ENCODE results near the gene CCT3.
"Not testable (repeated sequence)": the region's sequence is repeated elsewhere in the genome, so short reads cannot be mapped to it uniquely, and the experiment has no call there.

The CCT3 gene

DNA sequence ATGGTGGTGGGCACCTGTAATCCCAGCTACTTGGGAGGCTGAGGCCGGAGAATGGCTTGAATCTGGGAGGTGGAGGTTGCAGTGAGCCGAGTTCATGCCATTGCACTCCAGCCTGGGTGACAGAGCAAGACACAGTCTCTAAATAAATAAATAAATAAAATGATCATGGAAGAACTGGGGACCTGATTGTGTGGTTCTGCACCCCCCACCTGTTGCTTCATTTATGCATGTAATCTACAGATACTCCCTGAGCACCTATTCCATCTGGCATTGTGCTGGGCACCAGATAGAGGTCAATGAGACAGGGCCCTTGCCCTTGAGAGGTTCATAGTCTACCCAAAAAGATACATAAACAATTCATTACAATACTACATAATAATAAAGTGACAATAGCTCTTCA, 19.9 kb upstream of the CCT3 start:
- Histone ChIP-seq H3K18ac (ENCODE audit: low read length) (no peak overlapping the region), H3K4me3 (ENCODE audit: low read length) (no peak overlapping the region), H3K27ac (ENCODE audit: low read depth, low read length) (no peak overlapping the region), H4K8ac (ENCODE audit: low read depth, low read length) (no peak overlapping the region), H3K23ac (ENCODE audit: low read length) (no peak overlapping the region), H4K5ac (ENCODE audit: low read length) (no peak overlapping the region), H3K4me2 (ENCODE audit: low read length) (no peak overlapping the region), H2BK5ac (ENCODE audit: low read length) (no peak overlapping the region), H3K36me3 (ENCODE audit: control insufficient read depth, insufficient read depth, low read length) (no peaks in the 10 kb centered on the region), H3K79me1 (ENCODE audit: low read length) (no peaks in the 10 kb centered on the region), H3K27me3 (ENCODE audit: insufficient read depth, low read length, poor library complexity) (no peaks in the 10 kb centered on the region), H3K4ac (ENCODE audit: low read depth, low read length) (no peak overlapping the region), H3K4me1 (ENCODE audit: control insufficient read depth, low read depth, low read length) (peaks cover 2% of the 10 kb centered on the region), H3K79me2 (ENCODE audit: control insufficient read depth, insufficient read depth, low read length) (no peaks in the 10 kb centered on the region), H2BK15ac (replicated peaks; ENCODE audit: low read depth) (no peak overlapping the region), H2AK5ac (ENCODE audit: low read length) (no peak overlapping the region), H3K9ac (ENCODE audit: low read length) (no peak overlapping the region), H2BK120ac (ENCODE audit: low read depth, low read length) (no peak overlapping the region), H3K56ac (ENCODE audit: low read length) (no peak overlapping the region)
- DNase-seq: no peak
- WGBS (ENCODE audit: extremely low coverage, insufficient coverage, low lambda C conversion rate): no CpG with 5 or more reads among the region's 2 CpGs

DNA sequence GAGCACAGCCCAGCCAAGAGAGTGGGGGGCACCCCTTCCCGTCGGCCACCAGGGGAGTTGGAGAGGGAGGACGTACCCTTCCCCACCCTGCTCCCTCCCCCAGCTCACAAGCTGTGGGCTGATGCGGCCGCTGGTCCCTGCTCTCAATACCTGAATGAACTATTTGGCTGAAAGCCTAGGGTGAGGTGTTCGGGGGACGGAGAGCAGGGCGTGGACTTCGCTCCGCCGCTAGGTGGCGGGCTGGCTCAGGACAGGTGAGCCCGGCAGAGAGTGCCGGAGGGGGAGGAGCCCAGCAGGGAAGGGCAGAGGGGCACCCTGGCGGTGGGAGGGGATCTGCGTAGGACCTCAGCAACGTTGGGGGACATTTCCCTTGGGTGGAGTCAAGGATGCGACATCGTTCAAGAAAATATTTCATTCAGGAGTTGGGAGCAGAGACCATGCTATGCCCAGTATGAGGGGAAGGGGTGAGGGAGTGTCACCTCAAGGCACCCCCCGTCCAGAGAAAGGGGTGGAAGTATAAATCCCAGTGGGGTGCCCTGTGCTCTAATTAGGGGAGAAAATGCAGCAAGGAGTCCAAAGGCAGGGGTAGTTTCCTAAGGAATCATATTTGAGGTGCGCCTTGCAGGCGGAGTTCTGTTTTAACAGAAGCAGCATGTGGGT, 18.9 kb upstream of the CCT3 start:
- H3K18ac ChIP-seq (ENCODE audit: low read length): no peak overlapping the region
- H3K4ac ChIP-seq (ENCODE audit: low read depth, low read length): no peak overlapping the region
- no peak overlapping the region for H2BK15ac ChIP-seq (replicated peaks; ENCODE audit: low read depth)
- peak overlapping the region; percentile 55 for H3K23ac ChIP-seq (ENCODE audit: low read length)
- no peak overlapping the region for H2BK5ac ChIP-seq (ENCODE audit: low read length)
- peak overlapping the region; percentile 52 for H3K9ac ChIP-seq (ENCODE audit: low read length)
- H2AK5ac ChIP-seq (ENCODE audit: low read length): no peak overlapping the region
- peak overlapping the region; percentile 66 for H3K56ac ChIP-seq (ENCODE audit: low read length)
- WGBS (ENCODE audit: extremely low coverage, insufficient coverage, low lambda C conversion rate): no CpG with 5 or more reads among the region's 22 CpGs
- no peaks in the 10 kb centered on the region for H3K79me2 ChIP-seq (ENCODE audit: control insufficient read depth, insufficient read depth, low read length)
- H4K5ac ChIP-seq (ENCODE audit: low read length): no peak overlapping the region
- H3K4me1 ChIP-seq (ENCODE audit: control insufficient read depth, low read depth, low read length): peaks cover 2% of the 10 kb centered on the region
- H3K27me3 ChIP-seq (ENCODE audit: insufficient read depth, low read length, poor library complexity): no peaks in the 10 kb centered on the region
- no peak overlapping the region for H4K8ac ChIP-seq (ENCODE audit: low read depth, low read length)
- H2BK120ac ChIP-seq (ENCODE audit: low read depth, low read length): no peak overlapping the region
- H3K4me2 ChIP-seq (ENCODE audit: low read length): peak overlapping the region; percentile 54
- peak; percentile 95 for DNase-seq
- H3K27ac ChIP-seq (ENCODE audit: low read depth, low read length): no peak overlapping the region
- no peak overlapping the region for H3K4me3 ChIP-seq (ENCODE audit: low read length)
- no peaks in the 10 kb centered on the region for H3K36me3 ChIP-seq (ENCODE audit: control insufficient read depth, insufficient read depth, low read length)
- no peaks in the 10 kb centered on the region for H3K79me1 ChIP-seq (ENCODE audit: low read length)

DNA sequence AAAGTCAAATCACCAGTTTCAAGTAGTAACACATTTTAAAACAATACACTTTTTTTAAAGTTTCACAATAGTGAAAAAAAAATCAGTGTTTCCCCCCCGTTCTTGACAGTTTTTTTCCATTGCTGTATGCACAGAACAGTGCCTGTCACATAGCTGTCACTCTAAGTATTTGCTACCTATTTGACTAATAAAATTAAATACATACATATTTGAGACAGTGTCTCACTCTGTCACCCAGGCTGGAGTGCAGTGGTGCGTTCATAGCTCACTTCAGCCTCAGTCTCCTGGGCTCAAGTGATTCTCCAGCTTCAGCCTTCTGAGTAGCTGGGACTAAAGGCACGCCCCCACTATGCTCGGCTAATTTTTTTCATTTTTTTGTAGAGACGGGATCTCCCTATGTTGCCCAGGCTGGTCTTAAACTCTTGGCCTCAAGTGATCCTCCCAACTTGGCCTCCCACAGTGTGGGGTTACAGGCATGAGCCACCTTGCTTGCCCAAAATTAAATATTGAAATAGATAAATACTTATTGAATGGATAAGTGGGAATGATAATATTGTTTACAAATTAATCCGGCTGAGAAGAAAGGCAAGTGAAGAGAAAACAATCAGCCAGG, 18.3 kb upstream of the CCT3 start:
- H3K18ac ChIP-seq (ENCODE audit: low read length): no peak overlapping the region
- no peak overlapping the region for H3K4ac ChIP-seq (ENCODE audit: low read depth, low read length)
- no peaks in the 10 kb centered on the region for H3K79me1 ChIP-seq (ENCODE audit: low read length)
- H2BK120ac ChIP-seq (ENCODE audit: low read depth, low read length): no peak overlapping the region
- no peak overlapping the region for H4K8ac ChIP-seq (ENCODE audit: low read depth, low read length)
- H2AK5ac ChIP-seq (ENCODE audit: low read length): no peak overlapping the region
- H3K4me1 ChIP-seq (ENCODE audit: control insufficient read depth, low read depth, low read length): peaks cover 2% of the 10 kb centered on the region
- no peak overlapping the region for H3K27ac ChIP-seq (ENCODE audit: low read depth, low read length)
- WGBS (ENCODE audit: extremely low coverage, insufficient coverage, low lambda C conversion rate): no CpG with 5 or more reads among the region's 6 CpGs
- DNase-seq: no peak
- peak overlapping the region; percentile 66 for H3K56ac ChIP-seq (ENCODE audit: low read length)
- no peak overlapping the region for H2BK15ac ChIP-seq (replicated peaks; ENCODE audit: low read depth)
- H3K4me3 ChIP-seq (ENCODE audit: low read length): no peak overlapping the region
- no peaks in the 10 kb centered on the region for H3K27me3 ChIP-seq (ENCODE audit: insufficient read depth, low read length, poor library complexity)
- H3K9ac ChIP-seq (ENCODE audit: low read length): no peak overlapping the region
- no peak overlapping the region for H3K23ac ChIP-seq (ENCODE audit: low read length)
- no peaks in the 10 kb centered on the region for H3K79me2 ChIP-seq (ENCODE audit: control insufficient read depth, insufficient read depth, low read length)
- H3K4me2 ChIP-seq (ENCODE audit: low read length): no peak overlapping the region
- H4K5ac ChIP-seq (ENCODE audit: low read length): no peak overlapping the region
- H3K36me3 ChIP-seq (ENCODE audit: control insufficient read depth, insufficient read depth, low read length): no peaks in the 10 kb centered on the region
- H2BK5ac ChIP-seq (ENCODE audit: low read length): no peak overlapping the region

DNA sequence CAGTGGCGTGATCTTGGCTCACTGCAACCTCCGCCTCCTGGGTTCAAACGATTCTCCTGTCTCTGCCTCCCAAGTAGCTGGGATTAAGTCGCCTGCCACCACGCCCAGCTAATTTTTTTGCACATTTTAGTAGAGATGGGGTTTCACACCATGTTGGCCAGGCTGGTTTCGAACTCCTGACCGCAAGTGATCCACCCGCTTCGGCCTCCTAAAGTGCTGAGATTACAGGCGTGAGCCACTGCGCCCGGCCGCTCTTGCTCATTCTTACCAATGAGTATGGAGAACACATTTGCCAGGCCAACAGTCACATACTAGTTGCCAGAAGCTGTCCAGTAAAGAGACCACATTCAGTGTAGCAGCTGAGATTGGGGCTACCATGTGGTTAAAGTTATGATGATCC, 14.4 kb upstream of the CCT3 start:
- not testable (repeated sequence) for H2BK120ac ChIP-seq (ENCODE audit: low read depth, low read length); H3K4me3 ChIP-seq (ENCODE audit: low read length); H3K56ac ChIP-seq (ENCODE audit: low read length); H3K4me2 ChIP-seq (ENCODE audit: low read length); H3K27ac ChIP-seq (ENCODE audit: low read depth, low read length); H2BK15ac ChIP-seq (replicated peaks; ENCODE audit: low read depth); H3K4ac ChIP-seq (ENCODE audit: low read depth, low read length); H2AK5ac ChIP-seq (ENCODE audit: low read length); H3K27me3 ChIP-seq (ENCODE audit: insufficient read depth, low read length, poor library complexity); H3K36me3 ChIP-seq (ENCODE audit: control insufficient read depth, insufficient read depth, low read length); H4K8ac ChIP-seq (ENCODE audit: low read depth, low read length); H3K18ac ChIP-seq (ENCODE audit: low read length); H4K5ac ChIP-seq (ENCODE audit: low read length); H3K9ac ChIP-seq (ENCODE audit: low read length); H3K79me1 ChIP-seq (ENCODE audit: low read length); H3K4me1 ChIP-seq (ENCODE audit: control insufficient read depth, low read depth, low read length); H2BK5ac ChIP-seq (ENCODE audit: low read length); H3K79me2 ChIP-seq (ENCODE audit: control insufficient read depth, insufficient read depth, low read length); H3K23ac ChIP-seq (ENCODE audit: low read length); DNase-seq
- no CpG with 5 or more reads among the region's 13 CpGs for WGBS (ENCODE audit: extremely low coverage, insufficient coverage, low lambda C conversion rate)

DNA sequence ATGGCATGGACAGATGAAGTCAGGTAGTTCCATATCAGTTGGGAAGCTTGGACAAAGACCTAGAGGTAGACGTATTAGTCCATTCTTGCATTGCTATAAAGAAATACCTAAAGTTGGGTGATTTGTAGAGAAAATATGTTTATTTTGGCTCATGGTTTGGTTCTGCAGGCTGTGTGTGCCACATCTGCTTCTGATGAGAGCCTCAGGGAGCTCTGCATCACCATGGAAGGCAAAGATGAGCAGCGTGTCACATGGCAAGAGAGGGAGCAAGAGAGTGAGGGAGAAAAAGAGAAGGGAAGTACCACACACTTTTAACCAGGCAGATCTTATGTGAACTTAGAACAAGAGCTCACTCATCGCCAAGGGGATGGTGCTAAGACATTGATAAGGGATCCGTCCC, 9.2 kb upstream of the CCT3 start:
- Histone ChIP-seq H3K23ac (ENCODE audit: low read length) (no peak overlapping the region), H3K4ac (ENCODE audit: low read depth, low read length) (no peak overlapping the region), H4K5ac (ENCODE audit: low read length) (no peak overlapping the region), H2BK15ac (replicated peaks; ENCODE audit: low read depth) (no peak overlapping the region), H3K4me3 (ENCODE audit: low read length) (no peak overlapping the region), H3K18ac (ENCODE audit: low read length) (no peak overlapping the region), H3K27me3 (ENCODE audit: insufficient read depth, low read length, poor library complexity) (no peaks in the 10 kb centered on the region), H2BK120ac (ENCODE audit: low read depth, low read length) (no peak overlapping the region), H3K56ac (ENCODE audit: low read length) (no peak overlapping the region), H2BK5ac (ENCODE audit: low read length) (no peak overlapping the region), H3K27ac (ENCODE audit: low read depth, low read length) (no peak overlapping the region), H3K36me3 (ENCODE audit: control insufficient read depth, insufficient read depth, low read length) (no peaks in the 10 kb centered on the region), H2AK5ac (ENCODE audit: low read length) (no peak overlapping the region), H3K79me2 (ENCODE audit: control insufficient read depth, insufficient read depth, low read length) (no peaks in the 10 kb centered on the region), H3K79me1 (ENCODE audit: low read length) (no peaks in the 10 kb centered on the region), H3K4me1 (ENCODE audit: control insufficient read depth, low read depth, low read length) (no peaks in the 10 kb centered on the region), H4K8ac (ENCODE audit: low read depth, low read length) (no peak overlapping the region), H3K9ac (ENCODE audit: low read length) (no peak overlapping the region), H3K4me2 (ENCODE audit: low read length) (no peak overlapping the region)
- DNase-seq: no peak
- WGBS (ENCODE audit: extremely low coverage, insufficient coverage, low lambda C conversion rate): no CpG with 5 or more reads among the region's 4 CpGs

DNA sequence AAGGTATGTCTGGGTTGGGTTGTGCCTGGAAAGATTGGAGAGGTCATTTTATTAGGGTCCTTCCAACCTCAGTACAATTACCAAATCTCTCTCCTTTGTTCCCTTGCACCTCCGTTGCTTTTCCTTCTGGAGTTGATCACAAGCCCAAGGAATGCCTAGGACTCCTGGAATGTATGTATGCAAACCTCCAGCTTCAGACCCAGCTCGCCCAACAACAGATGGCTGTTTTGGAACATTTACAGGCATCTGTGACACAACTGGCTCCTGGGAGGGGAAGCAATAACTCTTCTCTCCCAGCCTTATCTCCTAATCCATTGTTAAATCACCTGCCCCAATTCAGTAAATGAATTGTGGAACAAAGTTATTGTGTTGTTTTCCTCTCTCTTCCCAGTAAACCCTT, 8.5 kb upstream of the CCT3 start:
- Histone ChIP-seq H3K18ac (ENCODE audit: low read length) (no peak overlapping the region), H3K9ac (ENCODE audit: low read length) (no peak overlapping the region), H3K27ac (ENCODE audit: low read depth, low read length) (no peak overlapping the region)

More for the DNA sequence above, 8.5 kb upstream of the CCT3 start:
- Histone ChIP-seq H4K8ac (ENCODE audit: low read depth, low read length) (no peak overlapping the region), H3K56ac (ENCODE audit: low read length) (no peak overlapping the region), H3K4ac (ENCODE audit: low read depth, low read length) (no peak overlapping the region), H2BK5ac (ENCODE audit: low read length) (no peak overlapping the region), H3K23ac (ENCODE audit: low read length) (no peak overlapping the region), H3K79me1 (ENCODE audit: low read length) (no peaks in the 10 kb centered on the region), H4K5ac (ENCODE audit: low read length) (no peak overlapping the region), H3K4me3 (ENCODE audit: low read length) (no peak overlapping the region), H2BK120ac (ENCODE audit: low read depth, low read length) (no peak overlapping the region), H2AK5ac (ENCODE audit: low read length) (no peak overlapping the region), H3K27me3 (ENCODE audit: insufficient read depth, low read length, poor library complexity) (no peaks in the 10 kb centered on the region), H3K4me1 (ENCODE audit: control insufficient read depth, low read depth, low read length) (no peaks in the 10 kb centered on the region), H2BK15ac (replicated peaks; ENCODE audit: low read depth) (no peak overlapping the region), H3K79me2 (ENCODE audit: control insufficient read depth, insufficient read depth, low read length) (no peaks in the 10 kb centered on the region), H3K36me3 (ENCODE audit: control insufficient read depth, insufficient read depth, low read length) (no peaks in the 10 kb centered on the region), H3K4me2 (ENCODE audit: low read length) (no peak overlapping the region)
- no CpG with 5 or more reads among the region's 2 CpGs for WGBS (ENCODE audit: extremely low coverage, insufficient coverage, low lambda C conversion rate)
- DNase-seq: peak; percentile 72
